Lower leg skin (tissue), 4 donors: ENCODE data around the gene KRTDAP. TPM values are rescaled to one million over a fixed set of nuclear protein-coding genes. Genes with fewer than 3 reads are reported as not detected.

Experiments used
- DNase-seq, 2 donors: peaks; one replicate each; pipeline ENCODE4 v3.0.0-alpha.2; 2019; ENCODE audit warnings: low spot score in 2 of 2
- H3K4me3 ChIP-seq: fragments of 200-600 bp; sonication (generic); 2 replicates; pipeline ENCODE4 v1.5.1; 2017; ENCODE audit warnings: mild to moderate bottlenecking, low read depth; ENCODE audit not compliant: poor library complexity, severe bottlenecking
- CTCF ChIP-seq, 3 donors: fragments of 450-650 bp; IDR thresholded peaks; one replicate each; pipeline ENCODE4 v1.5.1; 2016; ENCODE audit warnings: antibody characterized with exemption in 3 of 3, mild to moderate bottlenecking in 3 of 3, moderate library complexity in 2 of 3
- POLR2A ChIP-seq, 2 donors: fragments of 450-650 bp; IDR thresholded peaks; one replicate each; pipeline ENCODE4 v1.6.1; 2016 to 2017; ENCODE audit warnings: antibody characterized with exemption in 2 of 2, mild to moderate bottlenecking in 1 of 2, moderate library complexity in 1 of 2
- WGBS, 2 donors: methylation state at CpG; one replicate each; pipeline ENCODE4 v1.1.5; 2018; 5-methylcytosine and 5-hydroxymethylcytosine counted together
- intact Hi-C: fragments of 100-400 bp; cut with DNase I; formaldehyde crosslinking; loops from one replicate; pipeline ENCODE4 v1.15.0; 2023; ENCODE audit warnings: low total_unique reads
- total RNA-seq, 4 donors: library from RNA; depleted of rRNA; stranded (reverse); fragments of >200 nt; gene quantifications; one replicate each; pipeline ENCODE4 v1.1.0, GENCODE V29; 2016

Gene KRTDAP
- total RNA-seq, 4 donors from 2014 or later, result 10,097 to 21,423 (median 15,501) TPM

GRCh38 chr19:35497406-35497805, 7.1 kb upstream of the KRTDAP start:
- TF ChIP-seq CTCF (IDR thresholded peaks at IDR 0.05) (no peak), POLR2A (IDR thresholded peaks at IDR 0.05) (no peak)
- no peak overlapping the region for H3K4me3 ChIP-seq
- no peak for DNase-seq
- WGBS, 2 donors, result 65 to 68% methylated on average over 14 of the region's 14 CpGs
- intact Hi-C loops, result loop anchor here (10.0 kb wide), 1 partner anchor 143 kb away; the partner anchor contains the start of gene FFAR3

- peak in 1 of 3 donors; percentile 81 for TF ChIP-seq CTCF (IDR thresholded peaks at IDR 0.05)
- no peak for TF ChIP-seq POLR2A (IDR thresholded peaks at IDR 0.05)
- no peak overlapping the region for H3K4me3 ChIP-seq
- intact Hi-C loops, result loop anchor here (10.0 kb wide), 1 partner anchor 141 kb away; the partner anchor contains the start of gene FFAR3
These were observed 5.1 kb upstream of the KRTDAP start for GRCh38 chr19:35495107-35496064.

GRCh38 chr19:35493971-35494370, 3.7 kb upstream of the KRTDAP start:
- no peak for DNase-seq
- 54 to 62% methylated on average over 9 of the region's 9 CpGs for WGBS, 2 donors
- no peak for TF ChIP-seq POLR2A (IDR thresholded peaks at IDR 0.05)
- no peak for TF ChIP-seq CTCF (IDR thresholded peaks at IDR 0.05)
- intact Hi-C loops, result loop anchor here (10.0 kb wide), 1 partner anchor 139 kb away; the partner anchor contains the start of gene FFAR3
- H3K4me3 ChIP-seq, result no peak overlapping the region

More at GRCh38 chr19:35495107-35496064, 5.1 kb upstream of the KRTDAP start:
- 22 to 25% methylated on average over 29 to 30 of the region's 30 CpGs for whole genome bisulfite sequencing, 2 donors
- peak in 1 of 2 donors; percentile 92 for DNase-seq

GRCh38 chr19:35491836-35492360, 1.6 kb upstream of the KRTDAP start:
- no peak for DNase-seq
- no peak overlapping the region for H3K4me3 ChIP-seq
- no peak for TF ChIP-seq CTCF (IDR thresholded peaks at IDR 0.05)
- TF ChIP-seq POLR2A (IDR thresholded peaks at IDR 0.05), result no peak
- 59 to 67% methylated on average over 9 of the region's 9 CpGs for WGBS, 2 donors
- intact Hi-C loops, result loop anchor here (10.0 kb wide), 1 partner anchor 137 kb away; the partner anchor contains the start of gene FFAR3

GRCh38 chr19:35488677-35489076, 1.6 kb downstream of the KRTDAP start:
- WGBS, 2 donors, result 84 to 86% methylated on average over 16 of the region's 16 CpGs
- no peak for DNase-seq
- TF ChIP-seq CTCF (IDR thresholded peaks at IDR 0.05), result no peak
- no peak for TF ChIP-seq POLR2A (IDR thresholded peaks at IDR 0.05)
- H3K4me3 ChIP-seq, result no peak overlapping the region
- intact Hi-C loops, result no loop called here
